Suprapubic skin (tissue), 4 donors: ENCODE data around the gene HEATR3. TPM values are rescaled to one million over a fixed set of nuclear protein-coding genes. Genes with fewer than 3 reads are reported as not detected.

ENCODE experiments used
- DNase-seq, 2 donors: peaks; one replicate each; pipeline ENCODE4 v3.0.0-alpha.2; 2019; ENCODE audit warnings: low spot score in 2 of 2
- H3K27ac ChIP-seq: fragments of 200-600 bp; sonication (generic); one replicate; pipeline ENCODE4 v1.5.1; 2019
- H3K27me3 ChIP-seq: fragments of 200-600 bp; sonication (generic); one replicate; pipeline ENCODE4 v1.5.1; 2019
- H3K36me3 ChIP-seq: fragments of 200-600 bp; sonication (generic); one replicate; pipeline ENCODE4 v1.5.1; 2019
- H3K4me1 ChIP-seq: fragments of 200-600 bp; sonication (generic); one replicate; pipeline ENCODE4 v1.5.1; 2019
- H3K4me3 ChIP-seq: fragments of 200-600 bp; sonication (generic); one replicate; pipeline ENCODE4 v1.5.1; 2019; ENCODE audit warnings: mild to moderate bottlenecking
- H3K9me3 ChIP-seq: fragments of 200-600 bp; sonication (generic); one replicate; pipeline ENCODE4 v1.5.1; 2019
- CTCF ChIP-seq, 2 donors: fragments of 200-600 bp in 1 of 2; fragments of 450-650 bp in 1 of 2; sonication (generic) in 1 of 2; IDR thresholded peaks; one replicate each; pipeline ENCODE4 v1.5.1; 2016 to 2019; ENCODE audit warnings: antibody characterized with exemption in 2 of 2, mild to moderate bottlenecking in 1 of 2, moderate library complexity in 1 of 2
- EP300 ChIP-seq: sonication (generic); formaldehyde crosslinking; IDR thresholded peaks from one replicate; pipeline ENCODE4 v1.6.1; 2017; ENCODE audit warnings: antibody characterized with exemption
- POLR2A ChIP-seq, 2 donors: fragments of 450-650 bp; IDR thresholded peaks; one replicate each; pipeline ENCODE4 v1.6.1; 2017; ENCODE audit warnings: antibody characterized with exemption in 2 of 2, mild to moderate bottlenecking in 2 of 2, moderate library complexity in 2 of 2
- POLR2AphosphoS5 ChIP-seq, 3 donors: sonication (generic); formaldehyde crosslinking; IDR thresholded peaks; one replicate each; pipeline ENCODE4 v1.6.1; 2017; ENCODE audit warnings: antibody characterized with exemption in 3 of 3
- WGBS: methylation state at CpG from one replicate; pipeline ENCODE4 v1.1.5; 2018; 5-methylcytosine and 5-hydroxymethylcytosine counted together
- total RNA-seq, 4 donors: library from RNA; depleted of rRNA; stranded (reverse); fragments of >200 nt; gene quantifications; one replicate each; pipeline ENCODE4 v1.1.0, GENCODE V29; 2016

HEATR3 gene
- total RNA-seq, 4 donors from 2014 or later = 12.4 to 19.3 (median 18.5) TPM

GRCh38 chr16:50088302-50088701 lies 22.5 kb downstream of the HEATR3 start:
- H3K9me3 ChIP-seq = no peaks in the 10 kb centered on the region
- H3K4me3 ChIP-seq = no peak overlapping the region
- DNase-seq = no peak
- H3K27me3 ChIP-seq = no peaks in the 10 kb centered on the region
- no peaks in the 10 kb centered on the region for H3K4me1 ChIP-seq
- TF ChIP-seq POLR2A (IDR thresholded peaks at IDR 0.05) = no peak
- TF ChIP-seq EP300 = no peak
- TF ChIP-seq CTCF (IDR thresholded peaks at IDR 0.05) = no peak
- no peak for TF ChIP-seq POLR2AphosphoS5 (IDR thresholded peaks at IDR 0.05)
- WGBS = 57% methylated on average over 3 of the region's 3 CpGs
- H3K27ac ChIP-seq = no peak overlapping the region
- peaks cover 55% of the 10 kb centered on the region for H3K36me3 ChIP-seq

GRCh38 chr16:50092891-50093290 lies 27.1 kb downstream of the HEATR3 start:
- H3K27me3 ChIP-seq = no peaks in the 10 kb centered on the region
- no peak overlapping the region for H3K4me3 ChIP-seq
- H3K9me3 ChIP-seq = no peaks in the 10 kb centered on the region
- no peak overlapping the region for H3K27ac ChIP-seq
- 94% methylated on average over 6 of the region's 6 CpGs for WGBS
- TF ChIP-seq EP300 (no peak), CTCF (IDR thresholded peaks at IDR 0.05) (no peak), POLR2AphosphoS5 (IDR thresholded peaks at IDR 0.05) (no peak), POLR2A (IDR thresholded peaks at IDR 0.05) (no peak)
- DNase-seq = no peak
- H3K36me3 ChIP-seq = peaks cover 22% of the 10 kb centered on the region
- H3K4me1 ChIP-seq = no peaks in the 10 kb centered on the region

GRCh38 chr16:50093607-50094539 lies 28.1 kb downstream of the HEATR3 start:
- H3K4me1 ChIP-seq = no peaks in the 10 kb centered on the region
- peaks cover 13% of the 10 kb centered on the region for H3K36me3 ChIP-seq
- no peak for TF ChIP-seq EP300
- no peak for TF ChIP-seq CTCF (IDR thresholded peaks at IDR 0.05)
- no peak for TF ChIP-seq POLR2AphosphoS5 (IDR thresholded peaks at IDR 0.05)
- TF ChIP-seq POLR2A (IDR thresholded peaks at IDR 0.05) = no peak
- no peaks in the 10 kb centered on the region for H3K9me3 ChIP-seq
- H3K4me3 ChIP-seq = no peak overlapping the region
- H3K27me3 ChIP-seq = no peaks in the 10 kb centered on the region
- no peak overlapping the region for H3K27ac ChIP-seq
- DNase-seq = peak in 1 of 2 donors; percentile 79
- WGBS = 55% methylated on average over 12 of the region's 12 CpGs

- Histone ChIP-seq H3K4me3 (no peak overlapping the region), H3K9me3 (no peaks in the 10 kb centered on the region), H3K4me1 (peaks cover 13% of the 10 kb centered on the region), H3K36me3 (peaks cover 27% of the 10 kb centered on the region), H3K27ac (no peak overlapping the region), H3K27me3 (no peaks in the 10 kb centered on the region)
- TF ChIP-seq CTCF (IDR thresholded peaks at IDR 0.05) (no peak), EP300 (no peak), POLR2AphosphoS5 (IDR thresholded peaks at IDR 0.05) (no peak), POLR2A (IDR thresholded peaks at IDR 0.05) (no peak)
- DNase-seq = no peak
- 82% methylated on average over 3 of the region's 3 CpGs for WGBS
Measured at GRCh38 chr16:50096791-50097190, 31.0 kb downstream of the HEATR3 start.

GRCh38 chr16:50099957-50100648 lies 34.3 kb downstream of the HEATR3 start:
- H3K27ac ChIP-seq = peak overlapping the region; percentile 75
- no peak overlapping the region for H3K4me3 ChIP-seq
- DNase-seq = no peak
- H3K36me3 ChIP-seq = peaks cover 56% of the 10 kb centered on the region
- H3K9me3 ChIP-seq = no peaks in the 10 kb centered on the region
- 51% methylated on average over 6 of the region's 6 CpGs for WGBS
- peaks cover 13% of the 10 kb centered on the region for H3K4me1 ChIP-seq
- TF ChIP-seq POLR2A (IDR thresholded peaks at IDR 0.05) (no peak), POLR2AphosphoS5 (IDR thresholded peaks at IDR 0.05) (peak in 1 of 3 donors; percentile 40), CTCF (IDR thresholded peaks at IDR 0.05) (no peak), EP300 (no peak)
- H3K27me3 ChIP-seq = no peaks in the 10 kb centered on the region
